ENCODE data around the gene CABP7. TPM values are rescaled to one million over a fixed set of nuclear protein-coding genes. Genes with fewer than 3 reads are reported as not detected.

CABP7 gene
- total and polyA plus RNA-seq, 2 of the 13 experiments (the other 11 are each of a cell fraction or from before 2014, with no cell fraction given), result 0.08 TPM; not detected in 1

DNA sequence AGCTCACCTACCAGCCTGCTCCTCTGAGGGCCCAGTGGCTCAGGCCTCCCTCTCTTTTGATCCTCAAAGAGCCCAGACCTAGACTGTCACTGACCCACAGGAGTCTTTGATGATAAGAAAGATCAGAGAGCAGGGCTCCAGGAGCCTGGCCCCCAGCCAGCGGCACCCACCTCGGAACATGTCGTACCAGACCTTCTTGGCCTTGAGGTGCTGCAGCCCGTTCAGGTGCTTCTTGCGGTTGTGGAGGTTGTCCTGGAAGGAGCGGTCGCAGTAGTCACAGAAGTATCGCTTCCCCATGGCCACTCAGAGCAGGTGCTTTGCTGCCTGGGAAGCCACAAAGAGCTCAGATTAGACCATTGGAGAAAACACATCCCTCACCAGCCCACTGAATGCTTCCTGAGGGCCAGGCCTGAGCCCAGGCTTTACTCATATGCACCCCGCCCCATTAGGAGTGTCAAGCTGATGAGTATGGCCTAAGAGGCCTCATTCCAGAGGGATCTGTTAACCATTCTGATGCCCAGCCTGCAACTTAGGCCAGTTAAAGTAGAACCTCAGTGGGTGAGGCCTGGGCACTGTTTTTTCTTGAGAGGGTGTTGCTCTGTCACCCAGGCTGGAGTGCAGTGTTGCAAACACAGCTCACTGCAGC, 28.6 kb downstream of the CABP7 start:
- Histone ChIP-seq H3K4me3 (replicated peaks in 1 of 3; ENCODE audit: insufficient read depth in 1 of 3, low read depth in 2 of 3, low read length in 3 of 3) (no peak overlapping the region), H3K36me3 (replicated peaks in 1 of 2; ENCODE audit: control insufficient read depth in 1 of 2, insufficient read depth in 2 of 2, low read length in 2 of 2) (peaks cover 4 to 29% of the 10 kb centered on the region in 2 experiments; a peak in 4 of 5 replicates), H3K27me3 (ENCODE audit: control insufficient read depth in 1 of 2, insufficient read depth in 2 of 2, low read length in 2 of 2) (no peaks in the 10 kb centered on the region), H3K4me1 (ENCODE audit: insufficient read depth, low read length) (peaks cover 18% of the 10 kb centered on the region; the same call in 1 of the 2 replicates), H3K4me2 (ENCODE audit: low read depth, low read length) (no peak overlapping the region), H3K9ac (ENCODE audit: insufficient read depth, low read depth, low read length) (no peak overlapping the region), H3K27ac (ENCODE audit: extremely low read length, insufficient read depth, low read length) (no peak overlapping the region), H2AFZ (ENCODE audit: low read length) (no peak overlapping the region), H3K79me2 (ENCODE audit: insufficient read depth, low read length) (no peaks in the 10 kb centered on the region), H3K9me3 (ENCODE audit: low read length) (no peaks in the 10 kb centered on the region), H4K20me1 (ENCODE audit: insufficient read depth, low read length) (no peaks in the 10 kb centered on the region)
- in situ Hi-C loops (cut with HindIII; ENCODE audit: extremely low pct_ligation_motif_present, low pct_unique_long_range_greater_than_20kb), result no loop called here
- intact Hi-C loops (cut with micrococcal nuclease; ENCODE audit: unreplicated experiment), result no loop called here
- ChIA-PET CTCF (ENCODE audit: low intra/inter-chr PET ratio, low total read pairs) (no interaction called here), POLR2A (no interaction called here)
- 96% methylated on average over 7 of the region's 9 CpGs for WGBS (ENCODE audit: low lambda C conversion rate)
- ATAC-seq (no peak), DNase-seq (ENCODE audit: low spot score) (no peak), FAIRE-seq (no peak)
- no TSS peak for BruUV-seq (replicated peaks)
- TF ChIP-seq ZKSCAN8 (CRISPR knock-in tag; IDR thresholded peaks at IDR 0.05; ENCODE audit: borderline replicate concordance) (no peak), FIP1L1 (IDR thresholded peaks at IDR 0.05; ENCODE audit: borderline replicate concordance, insufficient read depth, low read depth, low read length) (no peak), THYN1 (CRISPR knock-in tag; IDR thresholded peaks at IDR 0.05; ENCODE audit: borderline replicate concordance, low read depth) (no peak), ZFP90 (CRISPR knock-in tag; IDR thresholded peaks at IDR 0.05; ENCODE audit: borderline replicate concordance) (no peak), MAZ (IDR thresholded peaks at IDR 0.05; ENCODE audit: borderline replicate concordance, low read depth, low read length) (no peak), MAZ (CRISPR knock-in tag; IDR thresholded peaks at IDR 0.05; ENCODE audit: low read depth) (no peak), SRF (IDR thresholded peaks at IDR 0.05; ENCODE audit: low read depth, low read length) (no peak), TRIM24 (CRISPR knock-in tag; IDR thresholded peaks at IDR 0.05) (no peak), DNMT1 (CRISPR knock-in tag; IDR thresholded peaks at IDR 0.05) (no peak), ZNF562 (CRISPR knock-in tag; IDR thresholded peaks at IDR 0.05; ENCODE audit: borderline replicate concordance) (no peak), POLR2A (IDR thresholded peaks at IDR 0.05; ENCODE audit: insufficient read depth in 1 of 2, low read depth in 2 of 2, low read length in 2 of 2) (no peak), FOXP1 (IDR thresholded peaks at IDR 0.05) (no peak), FOXP1 (CRISPR knock-in tag; IDR thresholded peaks at IDR 0.05) (no peak), ZNF567 (CRISPR knock-in tag; IDR thresholded peaks at IDR 0.05; ENCODE audit: borderline replicate concordance) (no peak), MEIS1 (CRISPR knock-in tag; IDR thresholded peaks at IDR 0.05; ENCODE audit: borderline replicate concordance) (no peak), NR2F1 (CRISPR knock-in tag; IDR thresholded peaks at IDR 0.05) (no peak), JUN (CRISPR knock-in tag; IDR thresholded peaks at IDR 0.05) (no peak), POLR2AphosphoS5 (IDR thresholded peaks at IDR 0.05; ENCODE audit: low read depth, low read length) (no peak)
- TF ChIP-seq, protein P1, sequence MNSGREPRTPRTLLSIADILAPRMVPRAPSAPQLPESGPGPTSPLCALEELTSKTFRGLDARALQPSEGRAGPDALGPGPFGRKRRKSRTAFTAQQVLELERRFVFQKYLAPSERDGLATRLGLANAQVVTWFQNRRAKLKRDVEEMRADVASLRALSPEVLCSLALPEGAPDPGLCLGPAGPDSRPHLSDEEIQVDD (CRISPR knock-in tag; IDR thresholded peaks at IDR 0.05; ENCODE audit: borderline replicate concordance), result no peak
- TF ChIP-seq, protein P2, sequence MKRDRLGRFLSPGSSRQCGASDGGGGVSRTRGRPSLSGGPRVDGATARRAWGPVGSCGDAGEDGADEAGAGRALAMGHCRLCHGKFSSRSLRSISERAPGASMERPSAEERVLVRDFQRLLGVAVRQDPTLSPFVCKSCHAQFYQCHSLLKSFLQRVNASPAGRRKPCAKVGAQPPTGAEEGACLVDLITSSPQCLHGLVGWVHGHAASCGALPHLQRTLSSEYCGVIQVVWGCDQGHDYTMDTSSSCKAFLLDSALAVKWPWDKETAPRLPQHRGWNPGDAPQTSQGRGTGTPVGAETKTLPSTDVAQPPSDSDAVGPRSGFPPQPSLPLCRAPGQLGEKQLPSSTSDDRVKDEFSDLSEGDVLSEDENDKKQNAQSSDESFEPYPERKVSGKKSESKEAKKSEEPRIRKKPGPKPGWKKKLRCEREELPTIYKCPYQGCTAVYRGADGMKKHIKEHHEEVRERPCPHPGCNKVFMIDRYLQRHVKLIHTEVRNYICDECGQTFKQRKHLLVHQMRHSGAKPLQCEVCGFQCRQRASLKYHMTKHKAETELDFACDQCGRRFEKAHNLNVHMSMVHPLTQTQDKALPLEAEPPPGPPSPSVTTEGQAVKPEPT (CRISPR knock-in tag; IDR thresholded peaks at IDR 0.05; ENCODE audit: low read depth), result no peak
- TF ChIP-seq, protein P3, sequence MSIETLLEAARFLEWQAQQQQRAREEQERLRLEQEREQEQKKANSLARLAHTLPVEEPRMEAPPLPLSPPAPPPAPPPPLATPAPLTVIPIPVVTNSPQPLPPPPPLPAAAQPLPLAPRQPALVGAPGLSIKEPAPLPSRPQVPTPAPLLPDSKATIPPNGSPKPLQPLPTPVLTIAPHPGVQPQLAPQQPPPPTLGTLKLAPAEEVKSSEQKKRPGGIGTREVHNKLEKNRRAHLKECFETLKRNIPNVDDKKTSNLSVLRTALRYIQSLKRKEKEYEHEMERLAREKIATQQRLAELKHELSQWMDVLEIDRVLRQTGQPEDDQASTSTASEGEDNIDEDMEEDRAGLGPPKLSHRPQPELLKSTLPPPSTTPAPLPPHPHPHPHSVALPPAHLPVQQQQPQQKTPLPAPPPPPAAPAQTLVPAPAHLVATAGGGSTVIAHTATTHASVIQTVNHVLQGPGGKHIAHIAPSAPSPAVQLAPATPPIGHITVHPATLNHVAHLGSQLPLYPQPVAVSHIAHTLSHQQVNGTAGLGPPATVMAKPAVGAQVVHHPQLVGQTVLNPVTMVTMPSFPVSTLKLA (IDR thresholded peaks at IDR 0.05), result no peak
